ENCODE results near the gene ATRN. TPM values are rescaled to one million over a fixed set of nuclear protein-coding genes. Genes with fewer than 3 reads are reported as not detected.

Gene ATRN
- total RNA-seq, 1 donor from 2014 or later = 42.9 TPM

Other genes starting within 250 kb of the ATRN start
- gene SLC4A11, start 231.8 kb upstream of the ATRN start, total RNA-seq = 7.5 and 14.9 TPM in 2 replicates
- gene DNAAF9, start 63.3 kb upstream of the ATRN start, total RNA-seq = 19.2 and 21.9 TPM in 2 replicates
- not detected in 2 replicates for gene GFRA4, start 192.4 kb downstream of the ATRN start, total RNA-seq
- 0.09 and 0.17 TPM in 2 replicates for gene ADAM33, start 211.0 kb downstream of the ATRN start, total RNA-seq
- not detected in 2 replicates for gene SIGLEC1, start 241.6 kb downstream of the ATRN start, total RNA-seq